Loucy (cell line): ENCODE results near the gene XKR3.
"Not testable (repeated sequence)": the region's sequence is repeated elsewhere in the genome, so short reads cannot be mapped to it uniquely, and the experiment has no call there.

Experiments used
- H2AFZ ChIP-seq: fragments of 200-600 bp; sonication (generic); 2 replicates; pipeline ENCODE4 v1.6.0; 2016; ENCODE audit warnings: antibody characterized with exemption, mild to moderate bottlenecking, low read length, moderate library complexity
- H3F3A ChIP-seq: fragments of 200-600 bp; 2 replicates; pipeline ENCODE4 v1.6.0; 2016; ENCODE audit warnings: antibody characterized with exemption, low read depth, mild to moderate bottlenecking
- H3K27me3 ChIP-seq: fragments of 200-600 bp; sonication (generic); 2 replicates; pipeline ENCODE4 v1.6.1; 2014; ENCODE audit warnings: low read length, mild to moderate bottlenecking; ENCODE audit not compliant: insufficient read depth, poor library complexity, severe bottlenecking
- H3K36me3 ChIP-seq: fragments of 200-600 bp; sonication (generic); 2 replicates; pipeline ENCODE4 v1.6.1; 2016; ENCODE audit warnings: low read length; ENCODE audit not compliant: insufficient read depth
- H3K4me1 ChIP-seq: fragments of 200-600 bp; sonication (generic); 2 replicates; pipeline ENCODE4 v1.5.1; 2014; ENCODE audit warnings: low read length, mild to moderate bottlenecking; ENCODE audit not compliant: insufficient read depth, poor library complexity, severe bottlenecking
- H3K4me2 ChIP-seq: fragments of 200-600 bp; sonication (generic); 2 replicates; pipeline ENCODE4 v1.6.0; 2014; ENCODE audit warnings: antibody characterized with exemption, low read length, low read depth, mild to moderate bottlenecking; ENCODE audit not compliant: poor library complexity, severe bottlenecking
- H3K4me3 ChIP-seq: fragments of 200-600 bp; sonication (generic); 2 replicates; pipeline ENCODE4 v1.5.1; 2014; ENCODE audit warnings: low read length, mild to moderate bottlenecking, mixed read lengths; ENCODE audit not compliant: poor library complexity, severe bottlenecking
- H3K79me2 ChIP-seq: fragments of 200-600 bp; sonication (generic); 2 replicates; pipeline ENCODE4 v1.6.1; 2014; ENCODE audit warnings: low read length; ENCODE audit not compliant: insufficient read depth
- H3K9ac ChIP-seq: fragments of 200-600 bp; sonication (generic); 2 replicates; pipeline ENCODE4 v1.6.0; 2014; ENCODE audit warnings: mild to moderate bottlenecking, low read depth, low read length, moderate library complexity; ENCODE audit not compliant: poor library complexity, severe bottlenecking
- H3K9me2 ChIP-seq: fragments of 200-600 bp; sonication (generic); replicated peaks from 2 replicates; pipeline ENCODE4 v1.6.1; 2016; ENCODE audit warnings: low read depth, low read length, mixed read lengths
- H3K9me3 ChIP-seq: fragments of 200-600 bp; sonication (generic); 2 replicates; pipeline ENCODE4 v1.6.1; 2014; ENCODE audit warnings: mild to moderate bottlenecking, antibody characterized with exemption, low read length, low read depth; ENCODE audit not compliant: insufficient read depth
- H4K20me1 ChIP-seq: fragments of 200-600 bp; sonication (generic); 2 replicates; pipeline ENCODE4 v1.6.0; 2014; ENCODE audit warnings: antibody characterized with exemption, low read length, mild to moderate bottlenecking; ENCODE audit not compliant: insufficient read depth, poor library complexity, severe bottlenecking
- CTCF ChIP-seq: fragments of 200-600 bp; sonication (generic); conservative IDR thresholded peaks from 2 replicates; pipeline ENCODE4 v1.5.1; 2014; ENCODE audit warnings: mild to moderate bottlenecking, antibody characterized with exemption, low read length
- EZH2phosphoT487 ChIP-seq: fragments of 200-600 bp; IDR thresholded peaks from 2 replicates; pipeline ENCODE4 v1.6.1; 2018; ENCODE audit warnings: antibody characterized with exemption, mild to moderate bottlenecking, moderate library complexity, borderline replicate concordance

The XKR3 gene

GRCh38 chr22:16776080-16776479, 49.1 kb downstream of the XKR3 start:
- H3K4me2 ChIP-seq, result no peak overlapping the region
- no peaks in the 10 kb centered on the region for H3K27me3 ChIP-seq

DNA sequence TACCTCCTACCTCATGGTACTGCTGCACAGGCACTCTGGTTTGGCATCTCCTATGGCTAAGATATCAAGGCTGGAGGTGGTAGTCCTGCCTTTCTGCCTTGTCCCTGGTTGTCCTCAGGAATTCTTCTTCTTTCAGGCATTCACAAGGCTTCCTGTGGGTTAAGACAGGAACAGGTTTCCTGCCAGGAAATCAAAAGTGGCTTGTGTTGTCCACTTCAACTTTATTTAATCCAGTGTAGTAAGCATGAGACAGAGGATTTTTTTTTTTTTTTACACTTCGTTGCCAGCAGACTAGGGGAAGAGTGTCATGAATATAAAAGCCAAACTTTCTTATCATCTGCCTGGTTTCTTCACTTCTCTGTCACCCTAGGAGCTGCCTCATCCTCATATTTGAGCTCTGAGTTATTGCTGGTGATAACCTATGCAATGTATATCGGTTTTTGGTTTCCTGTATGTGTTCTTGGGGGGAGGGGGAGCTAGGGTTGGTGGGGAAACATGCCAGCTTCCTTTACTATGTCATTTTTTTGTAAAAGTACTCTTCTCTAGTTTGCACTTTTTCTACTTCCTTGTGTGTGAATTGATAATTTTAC, 50.2 kb downstream of the XKR3 start:
- H3F3A ChIP-seq, result no peaks in the 10 kb centered on the region
- peak overlapping the region; percentile 81 for H3K4me2 ChIP-seq
- no peaks in the 10 kb centered on the region for H3K9me2 ChIP-seq
- no peak for TF ChIP-seq EZH2phosphoT487
- TF ChIP-seq CTCF, result no peak
- no peaks in the 10 kb centered on the region for H3K36me3 ChIP-seq
- H3K4me3 ChIP-seq, result peak overlapping the region; percentile 58
- H3K9ac ChIP-seq, result peak overlapping the region; percentile 47
- peak overlapping the region; percentile 8; the same call in 1 of the 2 replicates for H2AFZ ChIP-seq
- H3K4me1 ChIP-seq, result peaks cover 37% of the 10 kb centered on the region
- no peaks in the 10 kb centered on the region for H4K20me1 ChIP-seq
- H3K9me3 ChIP-seq, result peaks cover 5% of the 10 kb centered on the region; the same call in 1 of the 2 replicates
- no peaks in the 10 kb centered on the region for H3K27me3 ChIP-seq
- H3K79me2 ChIP-seq, result no peaks in the 10 kb centered on the region

More at GRCh38 chr22:16776080-16776479, 49.1 kb downstream of the XKR3 start:
- H3F3A ChIP-seq, result no peaks in the 10 kb centered on the region
- H3K9me3 ChIP-seq, result peaks cover 5% of the 10 kb centered on the region; the same call in 1 of the 2 replicates
- no peaks in the 10 kb centered on the region for H3K9me2 ChIP-seq
- no peak overlapping the region for H2AFZ ChIP-seq
- no peaks in the 10 kb centered on the region for H3K79me2 ChIP-seq
- no peak overlapping the region for H3K9ac ChIP-seq
- no peak overlapping the region for H3K4me3 ChIP-seq
- no peaks in the 10 kb centered on the region for H4K20me1 ChIP-seq
- TF ChIP-seq CTCF, result no peak
- no peak for TF ChIP-seq EZH2phosphoT487
- H3K4me1 ChIP-seq, result peaks cover 37% of the 10 kb centered on the region
- no peaks in the 10 kb centered on the region for H3K36me3 ChIP-seq

DNA sequence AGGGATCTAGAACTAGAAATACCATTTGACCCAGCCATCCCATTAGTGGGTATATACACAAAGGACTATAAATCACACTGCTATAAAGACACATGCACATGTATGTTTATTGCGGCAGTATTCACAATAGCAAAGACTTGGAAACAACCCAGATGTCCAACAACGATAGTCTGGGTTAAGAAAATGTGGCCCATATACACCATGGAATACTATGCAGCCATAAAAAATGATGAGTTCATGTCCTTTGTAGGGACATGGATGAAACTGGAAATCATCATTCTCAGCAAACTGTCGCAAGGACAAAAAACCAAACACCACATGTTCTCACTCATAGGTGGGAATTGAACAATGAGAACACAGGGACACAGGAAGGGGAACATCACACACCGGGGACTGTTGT, 53.6 kb downstream of the XKR3 start:
- H3K79me2 ChIP-seq, H4K20me1 ChIP-seq, H3K9me2 ChIP-seq, H3K4me2 ChIP-seq, H2AFZ ChIP-seq, H3K4me3 ChIP-seq, H3K9ac ChIP-seq, H3K36me3 ChIP-seq, H3K27me3 ChIP-seq, H3K9me3 ChIP-seq, H3F3A ChIP-seq: not testable (repeated sequence)
- peaks cover 16% of the 10 kb centered on the region for H3K4me1 ChIP-seq

- not testable (repeated sequence) for H3K79me2 ChIP-seq, H3F3A ChIP-seq, H3K36me3 ChIP-seq, H3K9ac ChIP-seq, H4K20me1 ChIP-seq, H3K27me3 ChIP-seq, H3K4me1 ChIP-seq, H3K4me3 ChIP-seq, H2AFZ ChIP-seq, H3K9me3 ChIP-seq, H3K9me2 ChIP-seq, H3K4me2 ChIP-seq
These were observed 57.3 kb downstream of the XKR3 start for GRCh38 chr22:16767927-16768326.

DNA sequence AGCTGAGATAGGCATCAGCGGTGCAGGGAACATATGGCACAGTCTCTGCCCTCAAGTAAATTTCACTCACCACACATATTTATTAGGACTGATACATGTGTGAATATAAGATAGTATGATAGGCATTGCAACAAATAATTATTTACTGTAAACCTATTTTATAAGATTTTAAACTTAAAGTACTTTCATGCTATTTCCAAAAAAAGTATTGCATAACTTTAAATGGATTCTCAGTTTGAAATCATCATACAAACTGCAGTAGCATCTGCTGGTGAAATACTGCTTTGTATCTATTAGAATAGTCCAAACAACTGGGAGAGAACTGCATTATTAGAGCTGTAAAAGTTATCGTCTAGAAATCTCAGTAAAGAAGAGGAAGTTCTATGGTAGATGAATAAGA, 63.0 kb downstream of the XKR3 start:
- not testable (repeated sequence) for H3K4me1 ChIP-seq, H3K9ac ChIP-seq, H4K20me1 ChIP-seq

GRCh38 chr22:16760416-16760815, 64.8 kb downstream of the XKR3 start:
- H3K4me3 ChIP-seq, H3K4me2 ChIP-seq, H4K20me1 ChIP-seq, H3K27me3 ChIP-seq, H3K79me2 ChIP-seq, H3K4me1 ChIP-seq, H3K9me3 ChIP-seq, H3K9me2 ChIP-seq, H3F3A ChIP-seq, H3K9ac ChIP-seq, H3K36me3 ChIP-seq, H2AFZ ChIP-seq: not testable (repeated sequence)

More for the DNA sequence above, 63.0 kb downstream of the XKR3 start:
- H3K9me3 ChIP-seq, H3K4me3 ChIP-seq, H3K79me2 ChIP-seq, H3K9me2 ChIP-seq, H3K27me3 ChIP-seq, H2AFZ ChIP-seq, H3F3A ChIP-seq, H3K36me3 ChIP-seq, H3K4me2 ChIP-seq: not testable (repeated sequence)
